Body of pancreas (tissue), 4 donors: Measurements from ENCODE around the gene SMIM15. TPM values are rescaled to one million over a fixed set of nuclear protein-coding genes. Genes with fewer than 3 reads are reported as not detected.

Experiments
- ATAC-seq: fragments of 150-250 bp; one replicate; pipeline ENCODE4 v1.9.1; 2016
- DNase-seq, 4 donors: peaks; one replicate each; pipeline ENCODE4 v3.0.0-alpha.2; 2019
- H3K27ac ChIP-seq, 4 donors: fragments of 200-600 bp; sonication (generic); 1 replicate in 3 of 4; 2 replicates in 1 of 4; pipeline versions ENCODE4 v1.5.1 to v1.6.1; 2016 to 2019; ENCODE audit warnings: mild to moderate bottlenecking in 1 of 4, mixed read lengths in 1 of 4, moderate library complexity in 1 of 4
- H3K27me3 ChIP-seq, 2 donors: fragments of 200-600 bp; sonication (generic); one replicate each; pipeline ENCODE4 v1.6.0; 2016; ENCODE audit warnings: mild to moderate bottlenecking in 1 of 2
- H3K36me3 ChIP-seq, 2 donors: fragments of 200-600 bp; sonication (generic); replicated peaks in 1 of 2; 2 replicates each; pipeline ENCODE4 v1.5.1; 2016; ENCODE audit warnings: low read depth in 2 of 2; ENCODE audit not compliant: insufficient read depth in 1 of 2
- H3K4me1 ChIP-seq: fragments of 200-600 bp; sonication (generic); one replicate; pipeline ENCODE4 v1.6.0; 2016
- H3K4me3 ChIP-seq, 2 donors: fragments of 200-600 bp; sonication (generic); 1 replicate in 1 of 2; 2 replicates in 1 of 2; pipeline ENCODE4 v1.5.1; 2016 to 2019
- H3K9me3 ChIP-seq, 3 donors: fragments of 200-600 bp; sonication (generic); 1 replicate in 2 of 3; 2 replicates in 1 of 3; pipeline ENCODE4 v1.5.1; 2016
- CTCF ChIP-seq, 7 experiments: fragments of 450-650 bp in 4 of 7; fragments of 200-600 bp in 3 of 7; sonication (generic) in 3 of 7; IDR thresholded peaks; one replicate each; pipeline ENCODE4 v1.5.1; 2016 to 2019; ENCODE audit warnings: antibody characterized with exemption in 7 of 7
- POLR2A ChIP-seq, 3 donors: fragments of 450-650 bp; IDR thresholded peaks; one replicate each; pipeline ENCODE4 v1.6.1; 2016; ENCODE audit warnings: antibody characterized with exemption in 3 of 3, mild to moderate bottlenecking in 2 of 3
- WGBS, 2 donors: methylation state at CpG; one replicate each; pipeline ENCODE4 v1.1.5; 2017; 5-methylcytosine and 5-hydroxymethylcytosine counted together
- intact Hi-C: fragments of 100-400 bp; cut with DNase I; formaldehyde crosslinking; loops from one replicate; pipeline ENCODE4 v1.15.1; 2023
- total RNA-seq, 2 donors: library from RNA; depleted of rRNA; stranded (reverse); fragments of >200 nt; gene quantifications; one replicate each; pipeline ENCODE4 v1.1.0, GENCODE V29; 2016

Gene SMIM15
- total RNA-seq, 2 donors from 2014 or later: 8.2 to 15.6 TPM

- H3K27ac ChIP-seq: no peak overlapping the region
- WGBS, 2 donors: 83 to 92% methylated on average over 3 of the region's 3 CpGs
- no peak for TF ChIP-seq CTCF (IDR thresholded peaks at IDR 0.05)
- no peak for TF ChIP-seq POLR2A (IDR thresholded peaks at IDR 0.05)
- no peaks in the 10 kb centered on the region for H3K27me3 ChIP-seq
- H3K9me3 ChIP-seq: no peaks in the 10 kb centered on the region
- peaks cover 10% of the 10 kb centered on the region for H3K4me1 ChIP-seq
- ATAC-seq: no peak
- no peak for DNase-seq
- intact Hi-C loops: no loop called here
- H3K36me3 ChIP-seq: no peaks in the 10 kb centered on the region
- no peak overlapping the region for H3K4me3 ChIP-seq
Measured at GRCh38 chr5:61177070-61177469, 14.8 kb upstream of the SMIM15 start.

GRCh38 chr5:61176631-61177030, 14.4 kb upstream of the SMIM15 start:
- DNase-seq (no peak), ATAC-seq (no peak)
- WGBS, 2 donors: 72 to 75% methylated on average over 3 of the region's 3 CpGs
- Histone ChIP-seq H3K36me3 (no peaks in the 10 kb centered on the region), H3K4me1 (peaks cover 10% of the 10 kb centered on the region), H3K27ac (no peak overlapping the region), H3K9me3 (no peaks in the 10 kb centered on the region), H3K27me3 (no peaks in the 10 kb centered on the region), H3K4me3 (no peak overlapping the region)
- TF ChIP-seq CTCF (IDR thresholded peaks at IDR 0.05): no peak
- no peak for TF ChIP-seq POLR2A (IDR thresholded peaks at IDR 0.05)
- intact Hi-C loops: no loop called here

GRCh38 chr5:61171479-61171878, 9.2 kb upstream of the SMIM15 start:
- H3K27ac ChIP-seq: no peak overlapping the region
- no peak for ATAC-seq
- intact Hi-C loops: no loop called here

GRCh38 chr5:61168951-61169350, 6.7 kb upstream of the SMIM15 start:
- Histone ChIP-seq H3K27ac (no peak overlapping the region), H3K27me3 (no peaks in the 10 kb centered on the region), H3K4me1 (peaks cover 7% of the 10 kb centered on the region), H3K36me3 (no peaks in the 10 kb centered on the region), H3K4me3 (no peak overlapping the region), H3K9me3 (no peaks in the 10 kb centered on the region)
- intact Hi-C loops: loop anchor here (10.0 kb wide), 1 partner anchor 156 kb away; no protein-coding TSS in a partner anchor
- no peak for DNase-seq
- no peak for TF ChIP-seq CTCF (IDR thresholded peaks at IDR 0.05)
- no peak for TF ChIP-seq POLR2A (IDR thresholded peaks at IDR 0.05)
- 55 to 66% methylated on average over 8 of the region's 8 CpGs for WGBS, 2 donors
- ATAC-seq: no peak

More at GRCh38 chr5:61171479-61171878, 9.2 kb upstream of the SMIM15 start:
- TF ChIP-seq CTCF (IDR thresholded peaks at IDR 0.05) (no peak), POLR2A (IDR thresholded peaks at IDR 0.05) (no peak)
- Histone ChIP-seq H3K27me3 (no peaks in the 10 kb centered on the region), H3K9me3 (no peaks in the 10 kb centered on the region), H3K4me1 (peaks cover 5% of the 10 kb centered on the region), H3K4me3 (no peak overlapping the region), H3K36me3 (no peaks in the 10 kb centered on the region)
- DNase-seq: no peak
- WGBS, 2 donors: 91 to 93% methylated on average over 1 of the region's 1 CpG

GRCh38 chr5:61167382-61167781, 5.1 kb upstream of the SMIM15 start:
- 34 to 38% methylated on average over 4 of the region's 4 CpGs for WGBS, 2 donors
- intact Hi-C loops: loop anchor here (10.0 kb wide), 1 partner anchor 157 kb away; no protein-coding TSS in a partner anchor

More at GRCh38 chr5:61167382-61167781, 5.1 kb upstream of the SMIM15 start:
- no peaks in the 10 kb centered on the region for H3K36me3 ChIP-seq
- no peaks in the 10 kb centered on the region for H3K9me3 ChIP-seq
- H3K27ac ChIP-seq: no peak overlapping the region
- DNase-seq (peak; percentile 40 to 57 (median 44)), ATAC-seq (peak; percentile 38)
- no peaks in the 10 kb centered on the region for H3K27me3 ChIP-seq
- no peak overlapping the region for H3K4me3 ChIP-seq
- TF ChIP-seq POLR2A (IDR thresholded peaks at IDR 0.05): no peak
- peak; percentile 19 to 64 (median 54) for TF ChIP-seq CTCF (IDR thresholded peaks at IDR 0.05)
- H3K4me1 ChIP-seq: peaks cover 18% of the 10 kb centered on the region
